Esophagus muscularis mucosa (tissue), 3 donors: ENCODE data around the gene APOBEC3A.
"Not testable (repeated sequence)": the region's sequence is repeated elsewhere in the genome, so short reads cannot be mapped to it uniquely, and the experiment has no call there.

Experiments
- CTCF ChIP-seq, 3 experiments: fragments of 200-600 bp in 2 of 3; fragments of 450-650 bp in 1 of 3; sonication (generic) in 2 of 3; IDR thresholded peaks; one replicate each; pipeline ENCODE4 v1.5.1; 2017 to 2019; ENCODE audit warnings: antibody characterized with exemption in 3 of 3, mild to moderate bottlenecking in 2 of 3, moderate library complexity in 1 of 3
- POLR2A ChIP-seq: fragments of 450-650 bp; IDR thresholded peaks from one replicate; pipeline ENCODE4 v1.6.1; 2017; ENCODE audit warnings: antibody characterized with exemption, moderate library complexity, mild to moderate bottlenecking, low read depth

- not testable (repeated sequence) for TF ChIP-seq CTCF (IDR thresholded peaks at IDR 0.05); POLR2A
These were observed 1.2 kb downstream of the APOBEC3A start for GRCh38 chr22:38958651-38958943.
